B cell (primary cell): ENCODE results near the gene NFILZ. TPM values are rescaled to one million over a fixed set of nuclear protein-coding genes. Genes with fewer than 3 reads are reported as not detected.
A peak's percentile ranks its signal among the peaks of the same experiment; 100 is the strongest.

Experiments
- ATAC-seq: fragments of 200-7000 bp; cut with Tn5 transposase; one replicate; pipeline ENCODE4 v1.10.0; 2021; ENCODE audit warnings: low read depth, mild to moderate bottlenecking, moderate number of reproducible peaks, moderate library complexity
- CTCF ChIA-PET: fragments of 350-600 bp; sonication (Branson Sonifier 250); formaldehyde crosslinking; loops from one replicate; lab custom pipeline; 2021; ENCODE audit warnings: antibody characterized with exemption, inconsistent platforms; lab: Charles Lee
- POLR2A ChIA-PET: fragments of 350-600 bp; sonication (Branson Sonifier 250); formaldehyde crosslinking; loops from one replicate; lab custom pipeline; 2021; ENCODE audit warnings: antibody characterized with exemption; lab: Charles Lee
- DNase-seq: peaks from one replicate; pipeline ENCODE4 v3.0.0; 2013
- H2AFZ ChIP-seq: 2 replicates; pipeline ENCODE4 v1.6.1; 2012; ENCODE audit warnings: mild to moderate bottlenecking, low read depth, low read length; ENCODE audit not compliant: insufficient read depth, poor library complexity, severe bottlenecking
- H3K27ac ChIP-seq, 2 donors: 1 replicate in 1 of 2; 2 replicates in 1 of 2; pipeline ENCODE4 v1.5.1; 2012 to 2013; ENCODE audit warnings: low read length in 2 of 2, mild to moderate bottlenecking in 2 of 2, moderate library complexity in 1 of 2
- H3K27me3 ChIP-seq, 4 experiments: fragments of 200-600 bp in 1 of 4; sonication (generic) in 1 of 4; replicated peaks in 1 of 4; 1 replicate in 2 of 4; 2 replicates in 2 of 4; pipeline versions ENCODE4 v1.6.1 to v1.7.0; 2013 to 2016; ENCODE audit warnings: low read length in 3 of 4, mild to moderate bottlenecking in 2 of 4, mixed read lengths in 1 of 4, moderate library complexity in 1 of 4; ENCODE audit not compliant: insufficient read depth in 4 of 4, control insufficient read depth in 3 of 4; ENCODE audit errors: control extremely low read depth in 1 of 4
- H3K36me3 ChIP-seq, 2 experiments: replicated peaks in 1 of 2; 1 replicate in 1 of 2; 2 replicates in 1 of 2; pipeline versions ENCODE4 v1.6.1 to v1.7.1; 2013; ENCODE audit warnings: low read length in 1 of 2; ENCODE audit not compliant: insufficient read depth in 2 of 2, control insufficient read depth in 1 of 2; ENCODE audit errors: control extremely low read depth in 1 of 2, extremely low read depth in 1 of 2
- H3K4me1 ChIP-seq, 2 donors: fragments of 200-600 bp in 1 of 2; sonication (generic) in 1 of 2; 1 replicate in 1 of 2; 2 replicates in 1 of 2; pipeline versions ENCODE4 v1.5.1 to v1.6.1; 2013 to 2017; ENCODE audit warnings: low read length in 2 of 2; ENCODE audit not compliant: control insufficient read depth in 2 of 2, insufficient read depth in 2 of 2
- H3K4me2 ChIP-seq: replicated peaks from 2 replicates; pipeline ENCODE3; 2012; ENCODE audit warnings: mild to moderate bottlenecking, low read depth, low read length; ENCODE audit not compliant: poor library complexity, severe bottlenecking
- H3K4me3 ChIP-seq, 5 experiments: fragments of 200-600 bp in 1 of 5; sonication (generic) in 1 of 5; 1 replicate in 3 of 5; 2 replicates in 2 of 5; pipeline versions ENCODE4 v1.5.1 to v1.7.0; 2011 to 2016; ENCODE audit warnings: low read length in 4 of 5, mild to moderate bottlenecking in 4 of 5, low read depth in 2 of 5, control low read depth in 1 of 5, moderate library complexity in 1 of 5; ENCODE audit not compliant: insufficient read depth in 1 of 5; ENCODE audit errors: control extremely low read depth in 1 of 5, extremely low read depth in 1 of 5
- H3K79me2 ChIP-seq: fragments of 200-600 bp; sonication (generic); one replicate; pipeline ENCODE4 v1.6.0; 2016; ENCODE audit warnings: low read length; ENCODE audit not compliant: control insufficient read depth, insufficient read depth
- H3K9ac ChIP-seq: fragments of 200-600 bp; sonication (generic); 2 replicates; pipeline ENCODE4 v1.6.1; 2017; ENCODE audit warnings: mild to moderate bottlenecking, low read length, moderate library complexity
- H3K9me3 ChIP-seq, 3 donors: one replicate each; pipeline versions ENCODE4 v1.6.1 to v1.7.1; 2013; ENCODE audit warnings: low read length in 2 of 3; ENCODE audit not compliant: control insufficient read depth in 2 of 3, insufficient read depth in 1 of 3; ENCODE audit errors: control extremely low read depth in 1 of 3
- H4K20me1 ChIP-seq: 2 replicates; pipeline ENCODE4 v1.6.0; 2012; ENCODE audit warnings: mild to moderate bottlenecking, low read length; ENCODE audit not compliant: insufficient read depth, control insufficient read depth, poor library complexity, severe bottlenecking
- H3K27ac Mint-ChIP-seq: one replicate; pipeline ENCODE4 v1.8.0; 2021; ENCODE audit warnings: mixed read lengths
- H3K27me3 Mint-ChIP-seq: one replicate; pipeline ENCODE4 v1.8.0; 2021; ENCODE audit warnings: mixed read lengths
- H3K4me1 Mint-ChIP-seq: one replicate; pipeline ENCODE4 v1.8.0; 2021; ENCODE audit warnings: mixed read lengths
- H3K4me3 Mint-ChIP-seq: one replicate; pipeline ENCODE4 v1.8.0; 2021; ENCODE audit warnings: mixed read lengths
- H3K9me3 Mint-ChIP-seq: one replicate; pipeline ENCODE4 v1.8.0; 2022; ENCODE audit warnings: mixed read lengths; ENCODE audit not compliant: insufficient read depth
- CTCF ChIP-seq: fragments of 200-600 bp; IDR thresholded peaks from one replicate; pipeline ENCODE4 v1.8.0; 2022; ENCODE audit warnings: antibody characterized with exemption, mild to moderate bottlenecking
- EZH2 ChIP-seq: IDR thresholded peaks from 2 replicates; pipeline ENCODE4 v1.6.1; 2012; ENCODE audit warnings: borderline replicate concordance, low read depth, mild to moderate bottlenecking, moderate library complexity, low read length; ENCODE audit not compliant: insufficient read depth, poor library complexity, severe bottlenecking
- WGBS: methylation state at CpG from one replicate; pipeline ENCODE4 v1.1.5; 2013; ENCODE audit warnings: missing lambda C conversion rate; ENCODE audit not compliant: insufficient coverage; 5-methylcytosine and 5-hydroxymethylcytosine counted together
- intact Hi-C: fragments of 100-400 bp; cut with micrococcal nuclease; formaldehyde crosslinking; loops from one replicate; pipeline ENCODE4 v1.10.0; 2022
- polyA plus RNA-seq: library from polyadenylated mRNA; depleted of rRNA; stranded (reverse); fragments of >200 nt; gene quantifications from 2 replicates; pipeline ENCODE4 v1.2.3, GENCODE V29; 2012
- total RNA-seq, 2 donors: library from RNA; stranded (reverse); fragments of 120-200 nt in 1 of 2; gene quantifications; 1 replicate in 1 of 2; 2 replicates in 1 of 2; pipeline versions ENCODE4 v1.2.3 to v1.2.4, GENCODE V29; 2013 to 2022

NFILZ gene
- total and polyA plus RNA-seq, 2 donors (not counting 1 experiment from before 2014, with no cell fraction given): not detected

- no peaks in the 10 kb centered on the region for H3K9me3 Mint-ChIP-seq
- H3K4me1 Mint-ChIP-seq: peaks cover 11% of the 10 kb centered on the region
- TF ChIP-seq CTCF: peak; percentile 99
- no peak for TF ChIP-seq EZH2
- Histone ChIP-seq H3K36me3 (no peaks in the 10 kb centered on the region), H3K27ac (no peak overlapping the region), H3K4me2 (peak overlapping the region; percentile 81), H3K4me1 (peaks cover 10 to 13% of the 10 kb centered on the region in 2 donors), H4K20me1 (no peaks in the 10 kb centered on the region), H3K27me3 (peaks cover 0 to 9% (median 0%) of the 10 kb centered on the region in 4 experiments), H2AFZ (peak overlapping the region; percentile 84), H3K9me3 (peaks cover 0 to 6% (median 0%) of the 10 kb centered on the region in 3 donors), H3K4me3 (peak overlapping the region in 3 of 5 experiments; percentile 6 to 56 (median 30)), H3K79me2 (no peaks in the 10 kb centered on the region), H3K9ac (peak overlapping the region; percentile 51)
- ChIA-PET POLR2A (no interaction called here), CTCF (interaction anchor here (0.6 to 3.6 kb wide), 12 partner anchors 9 to 401 kb away, joined by 3 to 114 read pairs (median 4); no protein-coding TSS in a partner anchor)
- DNase-seq (peak; percentile 76), ATAC-seq (peak; percentile 83)
- H3K27ac Mint-ChIP-seq: no peak overlapping the region
- peaks cover 14% of the 10 kb centered on the region for H3K27me3 Mint-ChIP-seq
- intact Hi-C loops: no loop called here
- peak overlapping the region; percentile 61 for H3K4me3 Mint-ChIP-seq
- WGBS: 8% methylated on average over 14 of the region's 15 CpGs
Observed at GRCh38 chr19:8654591-8655339, 24.3 kb downstream of the NFILZ start.

- no peak overlapping the region for H3K4me3 Mint-ChIP-seq
- H3K9ac ChIP-seq: no peak overlapping the region
- peaks cover 11% of the 10 kb centered on the region for H3K4me1 Mint-ChIP-seq
- peak; percentile 43 for DNase-seq
- no peaks in the 10 kb centered on the region for H4K20me1 ChIP-seq
- intact Hi-C loops: no loop called here
- 16% methylated on average over 12 of the region's 12 CpGs for WGBS
- H3K27ac Mint-ChIP-seq: no peak overlapping the region
- no peak for ATAC-seq
- CTCF ChIA-PET: interaction anchor here (1.0 to 3.6 kb wide), 6 partner anchors 10 to 74 kb away, joined by 3 to 114 read pairs (median 12); no protein-coding TSS in a partner anchor
- no peaks in the 10 kb centered on the region for H3K9me3 Mint-ChIP-seq
- POLR2A ChIA-PET: no interaction called here
- no peaks in the 10 kb centered on the region for H3K36me3 ChIP-seq
- peaks cover 14% of the 10 kb centered on the region for H3K27me3 Mint-ChIP-seq
- peaks cover 0 to 9% (median 0%) of the 10 kb centered on the region in 4 experiments for H3K27me3 ChIP-seq
- H3K27ac ChIP-seq: no peak overlapping the region
- peak overlapping the region; percentile 84 for H2AFZ ChIP-seq
- H3K4me3 ChIP-seq: no peak overlapping the region
- peaks cover 0 to 6% (median 0%) of the 10 kb centered on the region in 3 donors for H3K9me3 ChIP-seq
- H3K79me2 ChIP-seq: no peaks in the 10 kb centered on the region
- peaks cover 10 to 13% of the 10 kb centered on the region in 2 donors for H3K4me1 ChIP-seq
- TF ChIP-seq CTCF (no peak), EZH2 (no peak)
- H3K4me2 ChIP-seq: peak overlapping the region; percentile 81
Observed at GRCh38 chr19:8655340-8655709, 24.9 kb downstream of the NFILZ start.
